ENCODE data around the gene SLC37A3.

SLC37A3 gene, protein sequence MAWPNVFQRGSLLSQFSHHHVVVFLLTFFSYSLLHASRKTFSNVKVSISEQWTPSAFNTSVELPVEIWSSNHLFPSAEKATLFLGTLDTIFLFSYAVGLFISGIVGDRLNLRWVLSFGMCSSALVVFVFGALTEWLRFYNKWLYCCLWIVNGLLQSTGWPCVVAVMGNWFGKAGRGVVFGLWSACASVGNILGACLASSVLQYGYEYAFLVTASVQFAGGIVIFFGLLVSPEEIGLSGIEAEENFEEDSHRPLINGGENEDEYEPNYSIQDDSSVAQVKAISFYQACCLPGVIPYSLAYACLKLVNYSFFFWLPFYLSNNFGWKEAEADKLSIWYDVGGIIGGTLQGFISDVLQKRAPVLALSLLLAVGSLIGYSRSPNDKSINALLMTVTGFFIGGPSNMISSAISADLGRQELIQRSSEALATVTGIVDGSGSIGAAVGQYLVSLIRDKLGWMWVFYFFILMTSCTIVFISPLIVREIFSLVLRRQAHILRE

DNA sequence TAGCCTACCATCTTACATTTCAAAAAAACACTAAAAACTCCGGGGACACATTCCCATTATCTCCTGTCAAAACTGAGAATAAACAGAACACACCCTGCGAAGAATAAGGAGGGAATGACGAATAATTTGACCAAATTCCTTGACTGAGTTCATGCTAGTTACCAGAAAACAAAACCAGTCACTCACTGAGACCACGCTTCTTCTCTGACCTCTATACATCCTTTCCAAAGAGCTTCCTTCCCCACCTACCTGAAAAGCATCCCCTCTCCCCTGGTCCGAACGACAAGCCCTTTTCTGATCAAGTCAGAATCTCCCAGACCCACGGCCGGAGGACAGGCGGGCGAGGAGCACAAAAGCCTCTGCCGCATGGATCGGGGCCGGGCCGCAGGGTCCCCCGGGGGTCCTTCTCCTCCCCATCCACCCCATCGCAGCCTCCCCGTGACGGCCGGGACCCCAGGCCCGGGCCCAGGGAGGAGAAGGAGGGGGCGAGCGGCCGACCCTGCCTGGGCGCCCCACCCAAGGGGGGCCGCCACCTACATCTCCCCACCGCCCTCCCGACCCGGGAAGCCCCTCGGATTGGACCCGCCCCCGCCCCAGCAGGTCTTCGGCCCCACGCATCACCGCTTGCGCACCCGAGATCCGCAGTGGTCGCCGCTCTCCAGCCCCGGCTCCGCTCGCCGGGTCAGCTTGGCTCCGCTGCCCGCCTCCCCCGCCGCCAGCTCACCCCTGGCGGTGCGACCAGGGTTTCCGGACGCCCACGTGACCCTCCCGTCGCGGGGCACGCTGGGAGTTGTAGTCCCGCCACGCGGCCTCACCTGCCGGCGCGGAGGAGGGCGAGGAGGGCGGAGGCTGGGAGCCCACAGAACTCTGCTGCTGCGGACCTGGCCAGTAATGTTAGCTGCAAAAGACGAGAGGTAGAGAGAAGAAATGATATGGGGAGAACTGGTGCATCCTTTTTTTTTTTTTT lies at the start of gene SLC37A3:
Gene SLC37A3, minus strand, starts transcription at position 747 of the 967 bp plus-strand sequence. CDS start 16,004 bp downstream, outside the sequence.
- ATAC-seq: peak; percentile 93
- TF ChIP-seq ARNTL (CRISPR knock-in tag; IDR thresholded peaks at IDR 0.05; ENCODE audit: borderline replicate concordance, low read depth) (no peak), ZNF565 (CRISPR knock-in tag; conservative IDR thresholded peaks at IDR 0.05; ENCODE audit: low read depth) (0 out of 2 replicates have a peak, but pooled peaks have one; percentile 6), OSR1 (CRISPR knock-in tag; IDR thresholded peaks at IDR 0.05) (no peak), ISL1 (CRISPR knock-in tag; IDR thresholded peaks at IDR 0.05) (peak; percentile 88), ZNF70 (CRISPR knock-in tag; IDR thresholded peaks at IDR 0.05) (no peak), SNAI2 (CRISPR knock-in tag; IDR thresholded peaks at IDR 0.05) (0 out of 2 replicates have a peak, but pooled peaks have one; percentile 43), ZC3H10 (CRISPR knock-in tag; IDR thresholded peaks at IDR 0.05) (peak; percentile 57; the same call in 1 of the 2 replicates), GLIS3 (CRISPR knock-in tag; IDR thresholded peaks at IDR 0.05) (peak; percentile 63; the same call in 1 of the 2 replicates), TOX (CRISPR knock-in tag; IDR thresholded peaks at IDR 0.05; ENCODE audit: borderline replicate concordance) (peak; percentile 90; the same call in 1 of the 2 replicates), RARB (CRISPR knock-in tag; IDR thresholded peaks at IDR 0.05) (peak; percentile 29; the same call in 1 of the 2 replicates), TCF4 (CRISPR knock-in tag; IDR thresholded peaks at IDR 0.05; ENCODE audit: borderline replicate concordance) (peak; percentile 80)
- TF ChIP-seq, protein P1, sequence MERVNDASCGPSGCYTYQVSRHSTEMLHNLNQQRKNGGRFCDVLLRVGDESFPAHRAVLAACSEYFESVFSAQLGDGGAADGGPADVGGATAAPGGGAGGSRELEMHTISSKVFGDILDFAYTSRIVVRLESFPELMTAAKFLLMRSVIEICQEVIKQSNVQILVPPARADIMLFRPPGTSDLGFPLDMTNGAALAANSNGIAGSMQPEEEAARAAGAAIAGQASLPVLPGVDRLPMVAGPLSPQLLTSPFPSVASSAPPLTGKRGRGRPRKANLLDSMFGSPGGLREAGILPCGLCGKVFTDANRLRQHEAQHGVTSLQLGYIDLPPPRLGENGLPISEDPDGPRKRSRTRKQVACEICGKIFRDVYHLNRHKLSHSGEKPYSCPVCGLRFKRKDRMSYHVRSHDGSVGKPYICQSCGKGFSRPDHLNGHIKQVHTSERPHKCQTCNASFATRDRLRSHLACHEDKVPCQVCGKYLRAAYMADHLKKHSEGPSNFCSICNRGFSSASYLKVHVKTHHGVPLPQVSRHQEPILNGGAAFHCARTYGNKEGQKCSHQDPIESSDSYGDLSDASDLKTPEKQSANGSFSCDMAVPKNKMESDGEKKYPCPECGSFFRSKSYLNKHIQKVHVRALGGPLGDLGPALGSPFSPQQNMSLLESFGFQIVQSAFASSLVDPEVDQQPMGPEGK (CRISPR knock-in tag; IDR thresholded peaks at IDR 0.05; ENCODE audit: borderline replicate concordance): peak; percentile 61; the same call in 1 of the 2 replicates
- TF ChIP-seq, protein P2, sequence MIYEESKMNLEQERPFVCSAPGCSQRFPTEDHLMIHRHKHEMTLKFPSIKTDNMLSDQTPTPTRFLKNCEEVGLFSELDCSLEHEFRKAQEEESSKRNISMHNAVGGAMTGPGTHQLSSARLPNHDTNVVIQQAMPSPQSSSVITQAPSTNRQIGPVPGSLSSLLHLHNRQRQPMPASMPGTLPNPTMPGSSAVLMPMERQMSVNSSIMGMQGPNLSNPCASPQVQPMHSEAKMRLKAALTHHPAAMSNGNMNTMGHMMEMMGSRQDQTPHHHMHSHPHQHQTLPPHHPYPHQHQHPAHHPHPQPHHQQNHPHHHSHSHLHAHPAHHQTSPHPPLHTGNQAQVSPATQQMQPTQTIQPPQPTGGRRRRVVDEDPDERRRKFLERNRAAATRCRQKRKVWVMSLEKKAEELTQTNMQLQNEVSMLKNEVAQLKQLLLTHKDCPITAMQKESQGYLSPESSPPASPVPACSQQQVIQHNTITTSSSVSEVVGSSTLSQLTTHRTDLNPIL (CRISPR knock-in tag; IDR thresholded peaks at IDR 0.05; ENCODE audit: low read depth): 0 out of 2 replicates have a peak, but pooled peaks have one; percentile 43

DNA sequence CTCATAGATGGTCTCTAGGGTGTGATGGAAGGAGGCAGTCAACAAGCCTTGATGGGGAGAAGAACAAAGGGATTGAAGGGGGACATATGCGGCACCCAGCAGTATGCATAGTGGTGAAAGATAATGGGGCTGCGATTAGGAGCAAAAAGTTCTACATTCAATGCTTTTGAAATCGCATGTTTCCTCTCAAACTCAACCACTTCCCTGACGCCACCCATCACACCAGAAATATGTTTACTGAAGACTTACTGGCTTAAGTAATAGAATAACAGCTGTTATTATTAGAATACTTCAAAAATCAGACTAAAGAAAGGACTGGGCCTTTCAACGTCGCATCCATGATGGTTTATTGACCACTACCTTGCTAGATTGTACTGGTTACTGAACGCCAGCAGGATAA lies 49.5 kb upstream of the SLC37A3 start:
- no peak for ATAC-seq
- no peak for TF ChIP-seq CSDC2 (CRISPR knock-in tag; IDR thresholded peaks at IDR 0.05)
- TF ChIP-seq ARNTL (CRISPR knock-in tag; IDR thresholded peaks at IDR 0.05; ENCODE audit: borderline replicate concordance, low read depth): no peak
- TF ChIP-seq GLIS3 (CRISPR knock-in tag; IDR thresholded peaks at IDR 0.05): no peak
- no peak for TF ChIP-seq PPARA (CRISPR knock-in tag; IDR thresholded peaks at IDR 0.05; ENCODE audit: borderline replicate concordance)
- TF ChIP-seq, protein P3, sequence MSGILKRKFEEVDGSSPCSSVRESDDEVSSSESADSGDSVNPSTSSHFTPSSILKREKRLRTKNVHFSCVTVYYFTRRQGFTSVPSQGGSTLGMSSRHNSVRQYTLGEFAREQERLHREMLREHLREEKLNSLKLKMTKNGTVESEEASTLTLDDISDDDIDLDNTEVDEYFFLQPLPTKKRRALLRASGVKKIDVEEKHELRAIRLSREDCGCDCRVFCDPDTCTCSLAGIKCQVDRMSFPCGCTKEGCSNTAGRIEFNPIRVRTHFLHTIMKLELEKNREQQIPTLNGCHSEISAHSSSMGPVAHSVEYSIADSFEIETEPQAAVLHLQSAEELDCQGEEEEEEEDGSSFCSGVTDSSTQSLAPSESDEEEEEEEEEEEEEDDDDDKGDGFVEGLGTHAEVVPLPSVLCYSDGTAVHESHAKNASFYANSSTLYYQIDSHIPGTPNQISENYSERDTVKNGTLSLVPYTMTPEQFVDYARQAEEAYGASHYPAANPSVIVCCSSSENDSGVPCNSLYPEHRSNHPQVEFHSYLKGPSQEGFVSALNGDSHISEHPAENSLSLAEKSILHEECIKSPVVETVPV (CRISPR knock-in tag; IDR thresholded peaks at IDR 0.05): no peak
- no peak for TF ChIP-seq ZNF565 (CRISPR knock-in tag; conservative IDR thresholded peaks at IDR 0.05; ENCODE audit: low read depth)
- no peak for TF ChIP-seq ZNF8 (CRISPR knock-in tag; IDR thresholded peaks at IDR 0.05)
- TF ChIP-seq ZC3H10 (CRISPR knock-in tag; IDR thresholded peaks at IDR 0.05): no peak
- no peak for TF ChIP-seq SNAI2 (CRISPR knock-in tag; IDR thresholded peaks at IDR 0.05)
- TF ChIP-seq ZNF70 (CRISPR knock-in tag; IDR thresholded peaks at IDR 0.05): no peak

DNA sequence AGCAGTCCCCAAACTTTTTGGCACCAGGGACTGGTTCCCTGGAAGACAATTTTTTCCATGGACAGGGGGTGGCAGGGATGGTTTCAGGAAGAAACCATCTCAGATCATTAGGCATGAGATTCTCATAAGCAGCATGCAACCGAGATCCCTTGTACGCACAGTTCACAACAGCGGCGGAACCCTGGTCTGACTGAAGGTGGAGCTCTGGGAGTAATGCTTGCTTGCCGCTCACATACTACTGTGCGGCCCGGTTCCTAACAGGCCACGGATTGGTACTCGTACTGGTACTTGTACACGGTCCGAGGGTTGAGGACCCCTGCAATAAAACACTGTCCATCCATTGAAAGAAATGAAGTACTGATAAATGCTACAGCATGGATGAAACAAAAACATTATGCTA lies 48.1 kb upstream of the SLC37A3 start:
- ATAC-seq: no peak
- no peak for TF ChIP-seq OSR1 (CRISPR knock-in tag; IDR thresholded peaks at IDR 0.05)
- TF ChIP-seq, protein P3 (CRISPR knock-in tag; IDR thresholded peaks at IDR 0.05): no peak
- TF ChIP-seq ISL1 (CRISPR knock-in tag; IDR thresholded peaks at IDR 0.05): no peak
- no peak for TF ChIP-seq BACH2 (CRISPR knock-in tag; IDR thresholded peaks at IDR 0.05; ENCODE audit: borderline replicate concordance)
- no peak for TF ChIP-seq ZFP3 (CRISPR knock-in tag; IDR thresholded peaks at IDR 0.05)
- TF ChIP-seq, protein P1 (CRISPR knock-in tag; IDR thresholded peaks at IDR 0.05; ENCODE audit: borderline replicate concordance): no peak
- TF ChIP-seq, protein P4, sequence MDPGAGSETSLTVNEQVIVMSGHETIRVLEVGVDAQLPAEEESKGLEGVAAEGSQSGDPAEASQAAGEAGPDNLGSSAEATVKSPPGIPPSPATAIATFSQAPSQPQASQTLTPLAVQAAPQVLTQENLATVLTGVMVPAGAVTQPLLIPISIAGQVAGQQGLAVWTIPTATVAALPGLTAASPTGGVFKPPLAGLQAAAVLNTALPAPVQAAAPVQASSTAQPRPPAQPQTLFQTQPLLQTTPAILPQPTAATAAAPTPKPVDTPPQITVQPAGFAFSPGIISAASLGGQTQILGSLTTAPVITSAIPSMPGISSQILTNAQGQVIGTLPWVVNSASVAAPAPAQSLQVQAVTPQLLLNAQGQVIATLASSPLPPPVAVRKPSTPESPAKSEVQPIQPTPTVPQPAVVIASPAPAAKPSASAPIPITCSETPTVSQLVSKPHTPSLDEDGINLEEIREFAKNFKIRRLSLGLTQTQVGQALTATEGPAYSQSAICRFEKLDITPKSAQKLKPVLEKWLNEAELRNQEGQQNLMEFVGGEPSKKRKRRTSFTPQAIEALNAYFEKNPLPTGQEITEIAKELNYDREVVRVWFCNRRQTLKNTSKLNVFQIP (CRISPR knock-in tag; IDR thresholded peaks at IDR 0.05; ENCODE audit: borderline replicate concordance, low read depth): no peak
- TF ChIP-seq ZNF8 (CRISPR knock-in tag; IDR thresholded peaks at IDR 0.05): no peak
- no peak for TF ChIP-seq ESRRG (CRISPR knock-in tag; IDR thresholded peaks at IDR 0.05)
- TF ChIP-seq PPARA (CRISPR knock-in tag; IDR thresholded peaks at IDR 0.05; ENCODE audit: borderline replicate concordance): no peak
- no peak for TF ChIP-seq TOX (CRISPR knock-in tag; IDR thresholded peaks at IDR 0.05; ENCODE audit: borderline replicate concordance)
- TF ChIP-seq RARB (CRISPR knock-in tag; IDR thresholded peaks at IDR 0.05): no peak
- TF ChIP-seq ARNTL (CRISPR knock-in tag; IDR thresholded peaks at IDR 0.05; ENCODE audit: borderline replicate concordance, low read depth): no peak
- TF ChIP-seq GLIS3 (CRISPR knock-in tag; IDR thresholded peaks at IDR 0.05): no peak
- no peak for TF ChIP-seq ZFP30 (CRISPR knock-in tag; IDR thresholded peaks at IDR 0.05)
- no peak for TF ChIP-seq TCF4 (CRISPR knock-in tag; IDR thresholded peaks at IDR 0.05; ENCODE audit: borderline replicate concordance)

Measured in SK-N-SH treated with all-trans-retinoic acid at 6 μM for 48 hours (cell line).